Measurements from ENCODE around the gene BFSP2.

BFSP2 gene

DNA sequence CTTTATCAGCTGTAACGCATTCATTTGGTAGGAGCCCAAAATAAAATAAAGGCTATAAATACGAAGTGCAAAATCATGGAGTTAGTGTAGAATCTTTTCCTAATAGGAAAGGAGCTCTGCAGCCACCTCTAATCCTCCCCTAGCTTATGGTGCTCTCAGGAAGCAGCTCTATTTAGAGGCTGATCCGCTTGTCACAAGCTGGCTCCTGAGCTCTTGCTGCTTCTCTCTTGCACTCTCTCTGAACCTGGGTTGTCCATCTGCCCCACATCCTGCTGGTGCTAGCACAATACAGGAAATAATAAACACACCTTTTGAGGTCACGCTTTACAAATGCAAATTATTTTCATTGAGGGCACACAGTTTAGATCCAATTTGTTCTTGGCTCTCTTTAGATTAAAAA, 37.3 kb upstream of the BFSP2 start:
- Mint-ChIP-seq H3K4me1 (no peaks in the 10 kb centered on the region), H3K36me3 (ENCODE audit: low read depth) (no peaks in the 10 kb centered on the region), H3K4me3 (no peak overlapping the region), H3K9me3 (no peaks in the 10 kb centered on the region), H3K27me3 (ENCODE audit: low read depth) (no peaks in the 10 kb centered on the region), H3K27ac (no peak overlapping the region)
- TF ChIP-seq, protein P1, sequence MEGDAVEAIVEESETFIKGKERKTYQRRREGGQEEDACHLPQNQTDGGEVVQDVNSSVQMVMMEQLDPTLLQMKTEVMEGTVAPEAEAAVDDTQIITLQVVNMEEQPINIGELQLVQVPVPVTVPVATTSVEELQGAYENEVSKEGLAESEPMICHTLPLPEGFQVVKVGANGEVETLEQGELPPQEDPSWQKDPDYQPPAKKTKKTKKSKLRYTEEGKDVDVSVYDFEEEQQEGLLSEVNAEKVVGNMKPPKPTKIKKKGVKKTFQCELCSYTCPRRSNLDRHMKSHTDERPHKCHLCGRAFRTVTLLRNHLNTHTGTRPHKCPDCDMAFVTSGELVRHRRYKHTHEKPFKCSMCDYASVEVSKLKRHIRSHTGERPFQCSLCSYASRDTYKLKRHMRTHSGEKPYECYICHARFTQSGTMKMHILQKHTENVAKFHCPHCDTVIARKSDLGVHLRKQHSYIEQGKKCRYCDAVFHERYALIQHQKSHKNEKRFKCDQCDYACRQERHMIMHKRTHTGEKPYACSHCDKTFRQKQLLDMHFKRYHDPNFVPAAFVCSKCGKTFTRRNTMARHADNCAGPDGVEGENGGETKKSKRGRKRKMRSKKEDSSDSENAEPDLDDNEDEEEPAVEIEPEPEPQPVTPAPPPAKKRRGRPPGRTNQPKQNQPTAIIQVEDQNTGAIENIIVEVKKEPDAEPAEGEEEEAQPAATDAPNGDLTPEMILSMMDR (IDR thresholded peaks at IDR 0.05; ENCODE audit: unreplicated experiment in 3 of 3) = no peak

DNA sequence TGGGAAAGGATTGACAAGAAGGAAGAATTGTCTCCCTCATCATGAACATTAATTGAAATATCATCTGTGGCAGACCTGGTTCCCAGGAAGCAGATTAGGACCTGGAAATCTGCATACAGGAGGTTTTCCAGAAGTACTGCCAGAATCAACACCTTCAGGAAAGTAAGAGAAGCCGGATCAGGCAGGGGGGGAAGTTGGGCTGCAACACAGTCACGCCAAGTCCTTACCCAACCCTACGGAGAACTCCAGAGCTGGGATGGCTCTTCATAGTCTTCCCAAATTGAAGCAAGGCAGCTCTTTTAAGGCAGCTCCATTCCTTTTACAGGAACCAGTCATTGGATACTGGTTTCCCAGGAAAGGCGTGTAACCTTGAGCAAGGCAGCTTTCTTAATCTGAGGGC, 35.2 kb upstream of the BFSP2 start:
- H3K4me1 Mint-ChIP-seq = peaks cover 13% of the 10 kb centered on the region
- no peak overlapping the region for H3K27ac Mint-ChIP-seq
- TF ChIP-seq, protein P1 (IDR thresholded peaks at IDR 0.05; ENCODE audit: unreplicated experiment in 3 of 3) = no peak
- H3K27me3 Mint-ChIP-seq (ENCODE audit: low read depth) = no peaks in the 10 kb centered on the region
- no peak overlapping the region for H3K4me3 Mint-ChIP-seq
- no peaks in the 10 kb centered on the region for H3K9me3 Mint-ChIP-seq
- no peaks in the 10 kb centered on the region for H3K36me3 Mint-ChIP-seq (ENCODE audit: low read depth)

DNA sequence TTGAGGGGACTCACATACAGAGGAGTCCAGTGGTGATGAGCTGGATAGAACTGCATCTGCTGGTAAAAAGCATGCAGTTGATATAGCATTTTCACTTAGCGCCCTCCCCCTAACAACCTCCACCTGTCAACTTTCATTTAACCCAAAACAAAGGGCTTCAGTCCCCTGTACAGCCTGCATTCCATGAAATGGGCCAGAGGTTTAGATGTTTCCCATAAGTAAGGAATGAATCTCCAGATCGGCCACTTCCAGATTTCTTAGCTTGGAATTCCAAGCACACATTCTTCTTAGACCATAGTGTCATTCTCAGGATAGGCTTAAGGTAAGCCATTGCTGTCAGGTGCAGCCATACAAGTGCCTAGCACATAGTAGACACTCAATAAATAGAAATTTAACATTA, 32.9 kb upstream of the BFSP2 start:
- H3K27me3 Mint-ChIP-seq (ENCODE audit: low read depth) = no peaks in the 10 kb centered on the region
- no peak overlapping the region for H3K27ac Mint-ChIP-seq
- no peaks in the 10 kb centered on the region for H3K9me3 Mint-ChIP-seq
- peaks cover 19% of the 10 kb centered on the region for H3K4me1 Mint-ChIP-seq
- H3K36me3 Mint-ChIP-seq (ENCODE audit: low read depth) = no peaks in the 10 kb centered on the region
- H3K4me3 Mint-ChIP-seq = no peak overlapping the region
- TF ChIP-seq, protein P1 (IDR thresholded peaks at IDR 0.05; ENCODE audit: unreplicated experiment in 3 of 3) = no peak

DNA sequence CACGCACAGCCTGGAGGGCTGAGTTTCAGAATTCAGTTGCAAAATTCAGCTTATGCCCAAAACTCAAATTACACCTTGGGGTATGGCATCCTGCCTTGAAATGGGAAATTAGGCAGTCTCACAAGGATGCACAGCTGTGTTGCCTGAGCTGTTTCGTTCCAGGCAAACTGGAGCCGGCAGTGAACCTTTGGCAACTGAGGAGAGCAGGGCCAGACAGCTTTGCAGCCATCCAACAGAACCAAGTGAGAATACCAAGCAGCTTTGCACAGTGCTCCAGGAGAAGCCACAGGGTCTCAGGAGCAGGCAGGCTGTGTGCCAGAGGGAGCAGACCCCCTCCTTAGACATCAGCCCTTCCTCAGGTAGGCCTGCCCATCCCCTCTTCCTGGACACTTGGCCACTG, 32.5 kb upstream of the BFSP2 start:
- no peak overlapping the region for H3K4me3 Mint-ChIP-seq
- peaks cover 19% of the 10 kb centered on the region for H3K4me1 Mint-ChIP-seq
- no peak overlapping the region for H3K27ac Mint-ChIP-seq
- H3K9me3 Mint-ChIP-seq = no peaks in the 10 kb centered on the region
- TF ChIP-seq, protein P1 (IDR thresholded peaks at IDR 0.05; ENCODE audit: unreplicated experiment in 3 of 3) = no peak
- no peaks in the 10 kb centered on the region for H3K27me3 Mint-ChIP-seq (ENCODE audit: low read depth)
- H3K36me3 Mint-ChIP-seq (ENCODE audit: low read depth) = no peaks in the 10 kb centered on the region

DNA sequence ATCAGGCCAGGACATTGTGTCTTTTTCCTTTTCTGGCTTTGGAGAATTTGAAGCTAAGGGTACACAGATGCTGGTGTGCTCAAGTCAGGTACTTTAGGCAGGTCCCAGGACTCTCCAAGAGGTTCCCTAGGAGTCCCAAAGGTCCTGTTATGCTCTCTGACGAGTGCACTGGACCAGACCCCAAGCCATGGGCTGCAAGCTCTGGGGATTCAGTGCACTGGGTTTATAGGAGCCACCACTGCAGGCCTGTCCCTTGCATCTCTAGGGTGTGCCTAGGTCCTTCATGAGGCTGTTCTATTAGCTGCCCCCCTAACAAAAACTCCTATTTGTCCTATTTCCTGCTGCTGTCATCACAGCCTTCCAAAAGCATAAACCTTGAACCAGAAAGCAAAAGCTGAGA, 31.9 kb upstream of the BFSP2 start:
- H3K4me1 Mint-ChIP-seq = peaks cover 19% of the 10 kb centered on the region
- H3K4me3 Mint-ChIP-seq = no peak overlapping the region
- TF ChIP-seq, protein P1 (IDR thresholded peaks at IDR 0.05; ENCODE audit: unreplicated experiment in 3 of 3) = no peak
- no peaks in the 10 kb centered on the region for H3K27me3 Mint-ChIP-seq (ENCODE audit: low read depth)
- peak overlapping the region in 2 of 3 experiments; percentile 21 to 61 for H3K27ac Mint-ChIP-seq
- no peaks in the 10 kb centered on the region for H3K36me3 Mint-ChIP-seq (ENCODE audit: low read depth)
- H3K9me3 Mint-ChIP-seq = no peaks in the 10 kb centered on the region

DNA sequence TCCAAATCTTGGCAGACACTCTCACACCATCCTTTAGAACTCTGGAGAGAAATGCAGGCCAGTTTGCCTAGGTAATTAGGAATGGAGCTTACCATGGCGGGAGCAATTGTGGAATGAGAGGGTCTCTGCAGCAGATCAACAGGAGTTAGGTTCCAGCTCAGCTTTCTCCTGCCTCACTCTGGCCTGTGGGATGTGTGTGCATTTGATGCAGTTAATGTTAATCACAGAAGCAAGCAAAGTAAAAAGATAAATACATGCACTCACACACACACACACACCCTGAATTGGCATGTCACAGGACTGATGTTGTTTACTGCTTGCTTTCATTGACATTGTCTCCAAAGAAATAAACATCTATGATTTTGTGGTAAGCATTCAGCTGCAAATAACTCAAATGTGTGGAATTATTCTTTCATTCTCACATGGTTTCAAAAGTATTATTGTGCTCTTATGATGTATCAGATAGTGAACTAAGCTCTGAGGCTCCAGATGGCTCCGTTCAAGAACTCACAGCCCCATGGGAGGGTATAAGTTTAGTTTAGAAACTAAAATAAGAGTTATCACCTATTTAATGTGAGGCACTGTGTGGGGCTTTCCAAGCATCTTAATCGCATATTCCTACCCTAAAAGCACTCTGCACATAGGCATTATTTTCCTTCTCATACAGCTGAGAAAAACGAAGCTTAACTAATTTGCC, 31.3 kb upstream of the BFSP2 start:
- peak overlapping the region; percentile 21 to 64 (median 61) for H3K27ac Mint-ChIP-seq
- no peaks in the 10 kb centered on the region for H3K36me3 Mint-ChIP-seq (ENCODE audit: low read depth)
- H3K4me1 Mint-ChIP-seq = peaks cover 19% of the 10 kb centered on the region
- TF ChIP-seq, protein P1 (IDR thresholded peaks at IDR 0.05; ENCODE audit: unreplicated experiment in 3 of 3) = no peak
- H3K9me3 Mint-ChIP-seq = no peaks in the 10 kb centered on the region
- no peaks in the 10 kb centered on the region for H3K27me3 Mint-ChIP-seq (ENCODE audit: low read depth)
- H3K4me3 Mint-ChIP-seq = no peak overlapping the region

Measured in nephron (organoid).